Posterior vena cava (tissue), 2 donors: ENCODE measurements around the gene FHOD3. TPM values are rescaled to one million over a fixed set of nuclear protein-coding genes. Genes with fewer than 3 reads are reported as not detected.
"Not testable (repeated sequence)": the region's sequence is repeated elsewhere in the genome, so short reads cannot be mapped to it uniquely, and the experiment has no call there.

Experiments used
- DNase-seq: peaks from one replicate; pipeline ENCODE4 v3.0.0-alpha.2; 2020; ENCODE audit warnings: low spot score
- intact Hi-C, 2 donors: fragments of 100-400 bp; cut with DNase I; formaldehyde crosslinking; loops; one replicate each; pipeline versions ENCODE4 v1.14.1 to v1.14.2; 2022 to 2023
- total RNA-seq, 2 donors: library from RNA; stranded (reverse); fragmentation: NEBNext Ultra II Directional; extraction: Animal tissue kit (Norgen Biotek cat#: 25700); gene quantifications; one replicate each; pipeline ENCODE4 v1.2.1, GENCODE V29; 2021
- donor health status: DM: yes; HTN: yes; CAD: no.
- donor health status: DM: yes; HTN: yes; CAD: no.

The FHOD3 gene
- total RNA-seq, 2 donors from 2014 or later, result 26.0 to 29.8 TPM

DNA sequence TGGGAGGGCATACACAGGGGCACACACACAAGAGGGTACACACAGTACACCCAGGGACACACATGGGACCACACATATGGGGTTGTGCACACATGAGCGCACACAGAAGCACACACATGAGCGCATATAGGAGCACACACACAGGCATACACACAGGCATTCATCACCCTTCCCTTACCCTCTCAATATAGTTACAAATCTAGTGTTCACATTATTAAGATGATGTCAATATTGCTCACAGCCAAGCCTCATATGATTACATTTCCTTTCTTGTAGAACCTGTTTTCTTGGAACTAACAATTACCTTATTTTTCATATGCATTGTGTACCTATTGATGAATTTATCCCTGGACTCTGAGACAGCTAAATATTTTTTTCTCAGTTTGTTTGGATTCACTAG lies 156.7 kb downstream of the FHOD3 start:
- DNase-seq, result no peak
- intact Hi-C loops, result no loop called here

- intact Hi-C loops, result no loop called here
- no peak for DNase-seq
Measured at GRCh38 chr18:36454848-36455458, 157.4 kb downstream of the FHOD3 start.

DNA sequence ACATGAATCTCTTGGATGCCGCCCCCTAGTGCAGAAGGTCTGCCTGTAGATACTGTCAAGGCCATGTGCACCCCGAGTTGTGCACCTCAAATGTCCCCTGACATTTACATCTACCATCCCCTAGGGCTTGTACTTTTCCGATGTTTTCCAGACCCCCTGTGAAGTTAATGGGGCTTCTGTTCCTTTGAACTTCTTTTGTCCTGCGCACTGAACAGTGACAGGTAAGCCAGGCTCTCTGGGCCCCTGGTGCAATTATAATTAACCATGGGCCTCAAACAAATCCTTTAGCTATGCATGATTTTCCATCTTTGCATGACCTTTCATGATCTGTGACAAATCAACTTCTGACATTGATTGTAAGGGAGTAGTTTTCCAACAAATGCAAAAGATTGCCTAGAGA lies 158.4 kb downstream of the FHOD3 start:
- intact Hi-C loops, result no loop called here
- no peak for DNase-seq

DNA sequence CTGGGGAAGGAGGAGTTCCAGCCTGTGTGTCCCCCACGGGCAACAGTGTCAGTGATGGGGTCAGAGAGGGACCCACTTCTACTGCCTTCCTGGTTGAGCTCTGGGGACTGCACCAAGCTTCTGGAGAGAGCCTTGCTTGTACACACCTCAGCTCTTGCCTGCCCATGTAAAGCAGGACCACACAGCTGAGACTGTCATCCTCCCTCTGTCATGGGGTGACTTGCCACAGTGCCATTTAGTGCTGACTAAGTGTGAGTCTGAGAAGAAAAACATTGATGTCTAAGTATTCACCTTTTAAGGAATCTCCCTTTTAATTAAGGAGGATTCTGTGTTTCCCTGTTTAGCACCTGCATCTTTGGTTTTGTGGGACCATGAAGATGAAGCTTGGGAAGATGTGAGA lies 159.1 kb downstream of the FHOD3 start:
- DNase-seq, result no peak
- intact Hi-C loops, result no loop called here

DNA sequence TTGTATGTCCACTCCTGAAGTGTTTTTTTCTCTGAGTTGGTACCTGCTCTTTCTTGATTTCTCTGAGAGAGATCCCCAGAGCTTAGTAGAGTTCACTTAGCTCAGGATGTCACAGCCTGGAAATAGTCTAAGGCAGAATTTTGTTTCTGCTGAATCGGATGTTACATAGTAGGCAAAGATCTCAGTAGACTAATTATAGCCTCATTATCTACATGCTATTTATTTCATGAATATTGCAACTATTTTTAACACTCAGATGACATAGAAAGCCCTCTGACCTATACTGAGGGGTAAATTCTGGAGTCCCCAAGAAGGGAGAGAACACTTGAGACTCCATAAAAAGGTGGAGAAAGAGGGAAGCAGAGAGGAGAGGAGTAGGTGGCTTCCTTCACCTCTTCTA lies 160.2 kb downstream of the FHOD3 start:
- DNase-seq, result no peak
- intact Hi-C loops, result no loop called here

DNA sequence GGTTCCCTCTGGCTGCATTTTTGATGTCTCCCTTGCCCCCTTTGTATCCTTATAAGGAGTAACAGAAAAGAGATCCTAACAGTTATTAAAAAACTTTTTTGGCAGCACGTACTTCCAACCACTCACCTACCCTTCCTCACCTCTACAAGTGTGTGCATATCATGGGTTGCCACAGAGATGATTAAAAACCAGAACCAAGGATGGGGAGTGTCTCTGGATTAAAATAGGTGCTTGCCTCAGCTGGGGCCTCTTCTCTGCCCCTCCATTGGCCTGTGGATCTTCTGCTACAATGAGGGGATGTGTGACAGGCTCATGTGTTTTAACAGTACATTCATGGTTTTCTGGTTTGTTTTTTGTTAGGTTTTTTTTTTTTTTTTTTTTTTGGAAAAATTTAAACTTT lies 160.8 kb downstream of the FHOD3 start:
- DNase-seq, result no peak
- intact Hi-C loops, result no loop called here

- intact Hi-C loops, result no loop called here
- no peak for DNase-seq
Measured at GRCh38 chr18:36459203-36459602, 161.7 kb downstream of the FHOD3 start.

- intact Hi-C loops, result no loop called here
- DNase-seq, result no peak
Measured at GRCh38 chr18:36459786-36460185, 162.3 kb downstream of the FHOD3 start.

DNA sequence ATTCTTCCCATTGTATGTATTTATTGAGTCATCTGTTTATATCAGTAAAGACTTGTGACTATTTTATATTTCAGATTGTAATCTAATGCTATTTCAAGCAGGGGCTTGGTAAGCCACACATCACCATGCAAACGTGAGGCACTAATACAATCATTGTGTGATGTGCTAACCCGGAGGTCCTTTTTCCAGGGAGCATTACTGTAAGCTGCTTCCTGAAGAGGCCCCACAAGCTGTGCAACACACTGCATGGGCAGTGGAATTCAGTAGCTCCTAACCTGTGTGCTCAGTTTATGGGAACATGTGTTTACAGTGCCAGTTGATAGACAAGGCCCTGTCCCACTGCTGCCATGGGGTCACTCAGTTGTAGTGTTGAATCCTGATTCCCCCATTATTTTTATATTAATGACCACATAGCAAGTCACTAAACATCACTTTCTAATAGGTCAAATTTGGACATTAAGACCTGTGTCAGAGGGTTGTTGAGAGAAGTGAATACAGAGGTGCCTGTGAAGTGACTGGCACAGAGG lies 162.9 kb downstream of the FHOD3 start:
- DNase-seq, result no peak
- intact Hi-C loops, result no loop called here

- intact Hi-C loops, result no loop called here
- no peak for DNase-seq
Measured at GRCh38 chr18:36460854-36461253, 163.3 kb downstream of the FHOD3 start.

- intact Hi-C loops, result no loop called here
- DNase-seq, result no peak
Measured at GRCh38 chr18:36461551-36461987, 164.1 kb downstream of the FHOD3 start.

DNA sequence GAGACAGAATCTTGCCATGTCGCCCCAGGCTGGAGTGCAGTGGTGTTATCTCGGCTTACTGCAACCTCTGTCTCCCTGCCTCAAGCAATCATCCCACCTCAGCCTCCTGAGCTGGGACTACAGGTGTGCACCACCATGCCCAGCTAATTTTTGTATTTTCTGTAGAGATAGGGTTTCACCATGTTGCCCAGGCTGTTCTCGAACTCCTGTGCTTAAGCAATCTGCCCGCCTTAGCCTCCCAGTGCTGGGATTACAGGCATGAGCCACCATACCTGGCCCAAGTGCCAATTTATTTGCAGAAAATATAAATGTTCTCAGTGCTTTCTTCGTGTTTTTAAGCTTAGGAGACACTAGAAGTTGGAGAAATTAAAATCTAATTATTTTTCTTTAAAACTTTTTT lies 166.0 kb downstream of the FHOD3 start:
- intact Hi-C loops, DNase-seq: not testable (repeated sequence)

- no peak for DNase-seq
- intact Hi-C loops, result no loop called here
Measured at GRCh38 chr18:36464126-36464651, 166.7 kb downstream of the FHOD3 start.

- intact Hi-C loops, result no loop called here
- no peak for DNase-seq
Measured at GRCh38 chr18:36465276-36465675, 167.8 kb downstream of the FHOD3 start.

GRCh38 chr18:36465970-36466369 lies 168.5 kb downstream of the FHOD3 start:
- intact Hi-C loops, result no loop called here
- DNase-seq, result no peak

- intact Hi-C loops, result no loop called here
- no peak for DNase-seq
Measured at GRCh38 chr18:36467614-36468013, 170.1 kb downstream of the FHOD3 start.

- DNase-seq, result no peak
- intact Hi-C loops, result no loop called here
Measured at GRCh38 chr18:36468161-36468560, 170.6 kb downstream of the FHOD3 start.

GRCh38 chr18:36469461-36469860 lies 171.9 kb downstream of the FHOD3 start:
- intact Hi-C loops, result no loop called here
- DNase-seq, result no peak

DNA sequence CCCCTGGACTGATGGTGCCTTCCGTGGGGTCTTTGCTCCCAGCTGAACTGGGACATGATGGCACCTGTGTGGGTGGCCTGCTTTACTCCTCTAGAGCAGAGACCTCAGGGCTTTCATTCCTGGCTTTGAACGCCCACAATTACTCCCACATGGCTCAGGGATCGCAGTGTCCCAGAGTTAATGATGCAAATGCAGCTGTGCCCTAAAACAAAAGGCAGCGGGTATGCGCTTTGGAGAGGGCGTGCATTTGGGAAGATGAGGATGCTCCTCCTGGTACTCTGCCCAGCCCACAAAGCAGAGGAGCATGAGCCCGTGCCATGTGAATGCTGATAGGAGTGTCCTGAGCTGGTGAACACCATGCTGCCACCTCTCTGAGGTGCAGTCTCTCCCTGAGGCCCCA lies 173.4 kb downstream of the FHOD3 start:
- DNase-seq, result no peak

DNA sequence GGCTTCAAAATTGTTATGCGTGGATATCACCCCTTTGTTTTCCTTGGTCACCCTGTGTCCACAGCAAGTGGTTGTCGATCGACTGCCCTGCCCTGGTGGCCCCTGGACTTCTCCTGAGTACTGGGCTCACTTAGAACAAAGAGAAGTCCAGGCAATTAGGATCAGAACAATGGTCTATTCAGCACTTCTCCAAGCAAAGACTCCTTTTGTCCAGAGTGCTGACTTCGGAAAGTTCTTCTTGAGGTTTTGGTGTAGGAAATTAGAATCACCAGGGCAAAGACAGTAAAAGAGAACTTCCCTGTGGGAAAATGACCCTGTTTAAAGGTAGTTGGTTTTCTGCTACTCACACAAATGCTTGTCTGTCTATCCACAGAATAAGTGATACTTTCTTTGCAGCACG lies 173.9 kb downstream of the FHOD3 start:
- no peak for DNase-seq
- intact Hi-C loops, result no loop called here

More for the DNA sequence above, 173.4 kb downstream of the FHOD3 start:
- intact Hi-C loops, result no loop called here

GRCh38 chr18:36476433-36476832 lies 178.9 kb downstream of the FHOD3 start:
- DNase-seq, result no peak
- intact Hi-C loops, result no loop called here
